ENCODE results near the gene KIAA0513. TPM values are rescaled to one million over a fixed set of nuclear protein-coding genes. Genes with fewer than 3 reads are reported as not detected.

The KIAA0513 gene
- total and polyA plus RNA-seq, 2 donors (not counting 1 experiment from before 2014, with no cell fraction given): 11.7 to 22.3 TPM

DNA sequence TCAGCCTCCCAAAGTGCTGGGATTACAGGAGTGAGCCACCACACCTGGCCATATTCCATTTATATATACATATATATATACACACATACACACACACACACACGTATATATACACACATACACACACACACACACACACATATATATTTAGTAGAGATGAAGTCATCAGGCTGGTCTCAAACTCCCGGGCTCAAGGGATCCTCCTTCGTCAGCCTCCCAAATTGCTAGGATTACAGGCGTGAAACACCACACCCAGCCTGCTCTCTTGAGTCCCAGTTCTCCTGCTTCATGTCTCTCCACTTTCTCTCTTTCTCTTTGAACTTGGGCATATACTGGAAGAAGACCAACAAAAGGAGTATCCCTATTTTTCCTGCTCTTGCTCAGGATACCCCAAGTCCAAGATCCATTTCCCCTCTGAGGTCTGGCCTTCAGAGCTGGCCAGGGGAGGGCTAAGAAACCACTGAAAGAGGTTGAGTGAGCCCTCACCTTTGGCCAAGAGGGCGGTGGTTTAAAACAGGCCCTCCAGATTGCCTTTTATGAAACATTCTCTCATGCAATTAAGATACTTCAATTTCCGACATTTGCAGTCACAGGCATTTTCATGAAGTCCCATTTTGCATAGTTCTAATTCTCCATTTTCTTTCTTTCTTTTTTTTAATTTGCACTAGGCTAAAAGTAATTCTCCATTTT is 46.8 kb downstream of the KIAA0513 start:
- H3K9me3 ChIP-seq (ENCODE audit: control insufficient read depth, insufficient read depth, low read depth, low read length): no peaks in the 10 kb centered on the region
- peaks cover 15% of the 10 kb centered on the region for H3K36me3 ChIP-seq (ENCODE audit: control insufficient read depth, insufficient read depth, low read length)
- no peak overlapping the region for H3K4me2 ChIP-seq (ENCODE audit: extremely low read depth, insufficient read depth, low read length)
- no peak overlapping the region for H2AFZ ChIP-seq (ENCODE audit: low read length)
- H3K4me1 ChIP-seq (ENCODE audit: control insufficient read depth, extremely low read depth, insufficient read depth, low read length): peaks cover 3% of the 10 kb centered on the region
- H4K20me1 ChIP-seq (ENCODE audit: control insufficient read depth, extremely low read depth, insufficient read depth, low read length): no peaks in the 10 kb centered on the region
- H3K27ac ChIP-seq (ENCODE audit: insufficient read depth, low read length): no peak overlapping the region
- TF ChIP-seq CTCF (conservative IDR thresholded peaks at IDR 0.05 in 1 of 2, IDR thresholded peaks at IDR 0.05 in 1 of 2; ENCODE audit: low read depth in 1 of 2, low read length in 2 of 2): no peak
- no peak for TF ChIP-seq EZH2 (IDR thresholded peaks at IDR 0.05; ENCODE audit: low read length, missing control alignments)
- DNase-seq (ENCODE audit: low read depth in 2 of 2): no peak
- H3K9ac ChIP-seq (ENCODE audit: insufficient read depth, low read length): no peak overlapping the region
- H3K27me3 ChIP-seq (ENCODE audit: control insufficient read depth, insufficient read depth, low read length): no peaks in the 10 kb centered on the region
- H3K79me2 ChIP-seq (ENCODE audit: control insufficient read depth, insufficient read depth, low read length): no peaks in the 10 kb centered on the region
- H3K4me3 ChIP-seq (replicated peaks in 1 of 4; ENCODE audit: control extremely low read depth in 1 of 4, insufficient read depth in 1 of 4, low read depth in 3 of 4, low read length in 4 of 4): no peak overlapping the region

DNA sequence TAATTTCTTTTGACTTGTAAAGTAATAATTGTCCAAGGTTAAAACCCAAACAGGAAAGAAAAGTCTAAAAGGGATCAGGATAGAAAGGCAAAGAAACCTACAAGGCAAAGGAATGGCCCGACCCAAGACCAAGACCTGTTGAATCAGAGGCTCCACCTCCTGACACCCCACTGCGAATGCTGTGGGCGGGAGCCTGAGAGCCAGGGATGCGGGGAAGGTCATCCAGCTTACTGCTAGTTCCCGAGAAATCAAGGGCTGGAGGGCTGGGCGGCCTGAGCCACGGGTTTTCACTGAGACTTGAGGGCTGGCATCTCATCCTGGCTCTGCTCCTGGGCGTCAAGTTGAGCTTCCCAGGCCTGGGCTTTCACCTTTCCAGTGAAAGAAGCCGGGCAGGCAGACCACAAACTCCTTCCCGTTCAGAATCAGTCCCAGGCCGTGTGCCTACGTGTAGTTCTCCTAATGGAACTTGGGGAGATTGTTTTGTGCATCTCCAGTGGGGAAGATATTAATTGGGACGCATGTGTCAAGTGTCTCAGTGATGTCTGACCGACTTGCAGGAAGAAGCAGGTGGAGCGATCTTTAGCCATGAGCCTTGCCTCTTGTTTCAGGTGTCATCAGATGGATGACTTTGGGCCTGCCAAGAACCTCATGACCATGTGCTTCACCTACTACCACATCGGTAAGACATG is 47.8 kb downstream of the KIAA0513 start:
- H4K20me1 ChIP-seq (ENCODE audit: control insufficient read depth, extremely low read depth, insufficient read depth, low read length): no peaks in the 10 kb centered on the region

More for the DNA sequence above, 47.8 kb downstream of the KIAA0513 start:
- H3K27me3 ChIP-seq (ENCODE audit: control insufficient read depth, insufficient read depth, low read length): no peaks in the 10 kb centered on the region
- no peak overlapping the region for H3K4me2 ChIP-seq (ENCODE audit: extremely low read depth, insufficient read depth, low read length)
- TF ChIP-seq CTCF (conservative IDR thresholded peaks at IDR 0.05 in 1 of 2, IDR thresholded peaks at IDR 0.05 in 1 of 2; ENCODE audit: low read depth in 1 of 2, low read length in 2 of 2): no peak
- no peak for TF ChIP-seq EZH2 (IDR thresholded peaks at IDR 0.05; ENCODE audit: low read length, missing control alignments)
- H3K9ac ChIP-seq (ENCODE audit: insufficient read depth, low read length): no peak overlapping the region
- H3K4me1 ChIP-seq (ENCODE audit: control insufficient read depth, extremely low read depth, insufficient read depth, low read length): peaks cover 3% of the 10 kb centered on the region
- DNase-seq (ENCODE audit: low read depth in 2 of 2): no peak
- no peak overlapping the region for H3K4me3 ChIP-seq (replicated peaks in 1 of 4; ENCODE audit: control extremely low read depth in 1 of 4, insufficient read depth in 1 of 4, low read depth in 3 of 4, low read length in 4 of 4)
- no peak overlapping the region for H2AFZ ChIP-seq (ENCODE audit: low read length)
- H3K36me3 ChIP-seq (ENCODE audit: control insufficient read depth, insufficient read depth, low read length): peaks cover 16% of the 10 kb centered on the region
- H3K9me3 ChIP-seq (ENCODE audit: control insufficient read depth, insufficient read depth, low read depth, low read length): no peaks in the 10 kb centered on the region
- no peaks in the 10 kb centered on the region for H3K79me2 ChIP-seq (ENCODE audit: control insufficient read depth, insufficient read depth, low read length)
- no peak overlapping the region for H3K27ac ChIP-seq (ENCODE audit: insufficient read depth, low read length)

All from fibroblast of lung (primary cell).